Astrocyte of the cerebellum (primary cell): ENCODE measurements around the gene CDH11.
A peak's percentile ranks its signal among the peaks of the same experiment; 100 is the strongest.

Experiments used
- DNase-seq: peaks from one replicate; pipeline ENCODE4 v3.0.0-alpha.2; 2011; ENCODE audit warnings: low read depth
- H3K4me3 ChIP-seq: 2 replicates; pipeline ENCODE4 v1.5.1; 2011; ENCODE audit warnings: mild to moderate bottlenecking, low read depth, low read length, moderate library complexity
- in situ Hi-C: cut with HindIII; loops from 2 replicates; pipeline ENCODE4 v1.10.0; 2017; ENCODE audit warnings: low sequenced_read_pairs
- TF ChIP-seq, protein P1 (sequence below): IDR thresholded peaks from 2 replicates; pipeline ENCODE4 v1.5.1; 2012; ENCODE audit warnings: low read length, low read depth, moderate library complexity, mild to moderate bottlenecking; ENCODE audit errors: missing control alignments

CDH11 gene

DNA sequence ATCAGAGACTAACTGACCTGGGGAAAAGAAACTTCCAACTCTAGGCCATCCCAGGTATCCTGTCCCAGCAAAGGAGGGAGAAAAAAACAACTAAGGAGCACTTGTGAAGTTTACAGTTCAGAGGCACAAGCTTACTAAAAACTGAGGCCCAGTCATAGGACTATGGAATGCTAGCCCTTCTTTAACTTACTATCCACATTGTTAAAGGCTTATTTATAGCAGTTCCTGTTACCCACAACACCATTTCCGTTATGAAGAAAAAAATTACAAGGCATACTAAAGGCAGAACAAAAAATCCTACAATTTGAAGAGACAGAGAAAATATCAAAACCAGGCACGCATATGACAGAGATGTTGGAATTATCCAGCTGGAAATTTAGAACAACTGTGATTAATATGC lies 159.1 kb downstream of the CDH11 start:
- in situ Hi-C loops = no loop called here
- DNase-seq = no peak
- TF ChIP-seq, protein P1, sequence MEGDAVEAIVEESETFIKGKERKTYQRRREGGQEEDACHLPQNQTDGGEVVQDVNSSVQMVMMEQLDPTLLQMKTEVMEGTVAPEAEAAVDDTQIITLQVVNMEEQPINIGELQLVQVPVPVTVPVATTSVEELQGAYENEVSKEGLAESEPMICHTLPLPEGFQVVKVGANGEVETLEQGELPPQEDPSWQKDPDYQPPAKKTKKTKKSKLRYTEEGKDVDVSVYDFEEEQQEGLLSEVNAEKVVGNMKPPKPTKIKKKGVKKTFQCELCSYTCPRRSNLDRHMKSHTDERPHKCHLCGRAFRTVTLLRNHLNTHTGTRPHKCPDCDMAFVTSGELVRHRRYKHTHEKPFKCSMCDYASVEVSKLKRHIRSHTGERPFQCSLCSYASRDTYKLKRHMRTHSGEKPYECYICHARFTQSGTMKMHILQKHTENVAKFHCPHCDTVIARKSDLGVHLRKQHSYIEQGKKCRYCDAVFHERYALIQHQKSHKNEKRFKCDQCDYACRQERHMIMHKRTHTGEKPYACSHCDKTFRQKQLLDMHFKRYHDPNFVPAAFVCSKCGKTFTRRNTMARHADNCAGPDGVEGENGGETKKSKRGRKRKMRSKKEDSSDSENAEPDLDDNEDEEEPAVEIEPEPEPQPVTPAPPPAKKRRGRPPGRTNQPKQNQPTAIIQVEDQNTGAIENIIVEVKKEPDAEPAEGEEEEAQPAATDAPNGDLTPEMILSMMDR = no peak
- H3K4me3 ChIP-seq = no peak overlapping the region

DNA sequence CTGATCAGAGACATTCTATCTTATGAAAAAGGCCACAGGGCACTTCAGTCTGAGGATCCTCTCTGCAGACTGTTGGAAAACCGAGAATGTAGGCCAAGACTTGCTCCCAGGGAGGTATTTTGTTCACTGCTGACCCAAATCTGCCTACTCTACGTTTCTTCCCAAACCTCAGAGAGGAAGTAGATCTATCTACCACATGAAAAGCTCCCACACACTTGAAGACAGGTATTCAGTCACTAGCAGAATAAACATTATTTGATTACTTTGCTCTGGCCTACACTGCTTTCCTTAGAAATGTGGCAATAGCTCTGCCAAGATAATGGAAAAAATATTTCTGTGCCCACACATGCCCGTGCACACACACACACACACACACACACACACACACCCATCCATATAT lies 164.6 kb downstream of the CDH11 start:
- in situ Hi-C loops = no loop called here
- H3K4me3 ChIP-seq = no peak overlapping the region
- TF ChIP-seq, protein P1 = no peak
- no peak for DNase-seq

DNA sequence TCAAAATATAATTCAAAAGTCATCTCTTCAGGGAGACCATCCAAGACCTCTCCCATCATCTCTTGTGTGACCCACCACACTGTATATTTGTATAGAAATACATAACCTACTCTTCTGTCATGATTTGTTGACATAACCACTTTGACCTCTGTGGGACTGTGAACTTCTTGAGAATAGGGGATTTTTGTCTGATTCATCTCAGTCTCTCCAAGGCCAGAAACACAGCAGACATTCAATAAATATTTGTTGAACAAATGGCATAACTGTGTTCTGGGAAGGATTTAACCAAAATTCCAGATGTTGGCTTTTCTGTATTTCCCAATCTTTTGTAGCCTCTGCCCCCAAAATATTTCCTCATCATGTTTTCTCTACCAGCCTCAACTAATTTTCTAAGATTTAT lies 169.7 kb downstream of the CDH11 start:
- H3K4me3 ChIP-seq = no peak overlapping the region
- in situ Hi-C loops = no loop called here
- TF ChIP-seq, protein P1 = no peak
- DNase-seq = peak; percentile 22

DNA sequence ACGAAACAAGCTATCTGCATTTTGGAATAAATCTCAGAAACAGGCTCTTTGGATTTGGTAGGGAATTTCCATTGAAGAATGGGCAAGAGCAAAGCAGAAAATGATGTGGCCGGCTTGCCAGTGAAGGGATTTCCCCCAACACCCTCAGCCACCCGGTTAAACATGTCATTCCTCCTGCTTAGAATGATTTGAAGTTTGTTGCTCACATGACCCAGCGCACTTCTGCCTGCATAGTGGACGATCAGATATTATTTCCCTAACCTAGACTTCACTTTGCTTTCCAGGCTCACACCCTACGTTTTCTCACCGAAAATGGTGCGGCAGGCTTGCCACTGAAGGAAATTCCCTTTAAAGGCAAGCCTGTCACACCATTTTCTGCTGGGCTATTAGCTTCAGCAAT lies 170.7 kb downstream of the CDH11 start:
- in situ Hi-C loops = no loop called here
- DNase-seq = no peak
- no peak overlapping the region for H3K4me3 ChIP-seq
- TF ChIP-seq, protein P1 = no peak

DNA sequence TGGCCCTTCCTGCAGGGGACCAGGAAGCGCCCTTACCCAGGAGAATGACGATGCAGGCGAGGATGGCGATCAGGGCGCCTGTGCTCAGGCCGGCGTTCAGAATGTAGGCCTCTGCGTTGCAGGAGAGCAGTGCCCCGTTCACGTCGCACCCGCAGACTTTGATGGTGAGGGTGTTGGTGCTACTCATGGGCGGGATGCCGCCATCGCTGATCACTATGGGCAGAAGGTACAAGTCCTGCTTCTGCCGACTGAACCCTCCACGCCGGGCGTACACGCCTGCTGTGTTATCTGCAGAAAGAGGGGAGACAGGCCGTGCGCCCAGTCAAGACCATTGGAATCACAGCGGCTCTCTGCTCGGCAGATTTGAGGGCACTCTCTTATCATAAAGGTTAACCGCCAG lies 171.1 kb downstream of the CDH11 start:
- in situ Hi-C loops = no loop called here

DNA sequence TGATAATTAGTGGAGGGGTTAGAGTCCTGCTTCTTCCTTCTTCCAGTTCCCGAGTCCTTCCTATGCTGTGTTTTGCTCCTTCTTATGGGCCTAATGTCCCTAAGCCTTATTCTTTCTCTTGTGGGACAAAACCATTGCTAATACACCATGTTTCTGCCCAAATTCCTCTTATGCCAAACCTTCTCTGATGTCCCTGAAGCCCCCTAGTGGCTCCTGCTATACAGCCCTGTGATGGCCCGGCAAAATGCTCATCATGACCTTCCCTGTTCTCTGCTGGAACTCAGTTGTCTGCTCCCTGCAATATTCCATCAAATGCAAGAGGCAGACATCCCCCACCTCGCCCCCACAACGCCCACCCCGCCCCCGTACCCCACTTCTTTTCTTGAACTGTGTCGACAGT lies 171.6 kb downstream of the CDH11 start:
- in situ Hi-C loops = no loop called here
- TF ChIP-seq, protein P1 = peak; percentile 39

More for the DNA sequence above, 171.1 kb downstream of the CDH11 start:
- TF ChIP-seq, protein P1 = no peak
- no peak for DNase-seq
- H3K4me3 ChIP-seq = no peak overlapping the region

DNA sequence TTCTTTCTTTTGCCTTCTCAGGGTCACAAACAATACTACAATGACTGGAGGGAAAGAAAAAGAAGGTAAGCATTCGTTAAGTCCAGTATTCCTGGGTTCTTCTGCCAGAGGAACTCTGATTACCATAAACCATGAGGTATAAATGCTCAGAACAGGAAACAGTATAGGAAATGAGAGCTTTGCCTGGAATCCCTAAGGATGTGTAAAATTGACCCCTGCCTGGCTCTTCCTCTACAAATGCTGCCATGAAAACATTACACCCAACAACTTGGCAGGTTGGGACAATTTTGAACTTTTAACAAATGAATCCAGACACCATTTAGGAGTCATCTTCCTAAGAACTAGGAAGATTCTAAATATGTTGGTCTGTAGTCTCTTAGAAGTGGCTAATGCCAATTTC lies 173.8 kb downstream of the CDH11 start:
- no peak for DNase-seq
- in situ Hi-C loops = no loop called here
- H3K4me3 ChIP-seq = no peak overlapping the region
- TF ChIP-seq, protein P1 = no peak

More for the DNA sequence above, 171.6 kb downstream of the CDH11 start:
- no peak overlapping the region for H3K4me3 ChIP-seq
- DNase-seq = no peak
